ENCODE results near the gene TAF6L. TPM values are rescaled to one million over a fixed set of nuclear protein-coding genes. Genes with fewer than 3 reads are reported as not detected.

The TAF6L gene, protein sequence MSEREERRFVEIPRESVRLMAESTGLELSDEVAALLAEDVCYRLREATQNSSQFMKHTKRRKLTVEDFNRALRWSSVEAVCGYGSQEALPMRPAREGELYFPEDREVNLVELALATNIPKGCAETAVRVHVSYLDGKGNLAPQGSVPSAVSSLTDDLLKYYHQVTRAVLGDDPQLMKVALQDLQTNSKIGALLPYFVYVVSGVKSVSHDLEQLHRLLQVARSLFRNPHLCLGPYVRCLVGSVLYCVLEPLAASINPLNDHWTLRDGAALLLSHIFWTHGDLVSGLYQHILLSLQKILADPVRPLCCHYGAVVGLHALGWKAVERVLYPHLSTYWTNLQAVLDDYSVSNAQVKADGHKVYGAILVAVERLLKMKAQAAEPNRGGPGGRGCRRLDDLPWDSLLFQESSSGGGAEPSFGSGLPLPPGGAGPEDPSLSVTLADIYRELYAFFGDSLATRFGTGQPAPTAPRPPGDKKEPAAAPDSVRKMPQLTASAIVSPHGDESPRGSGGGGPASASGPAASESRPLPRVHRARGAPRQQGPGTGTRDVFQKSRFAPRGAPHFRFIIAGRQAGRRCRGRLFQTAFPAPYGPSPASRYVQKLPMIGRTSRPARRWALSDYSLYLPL
- total RNA-seq (2014; rRNA removed) = 40.2 and 43.9 TPM in 2 replicates
- Bru-seq, nascent RNA = percentile 56 among the genes with signal in this experiment
- BruChase-seq, experiment 1, labeled RNA remaining after a 6-hour chase = percentile 71 among the genes with signal in this experiment
- percentile 65 among the genes with signal in this experiment for BruChase-seq, experiment 2, labeled RNA remaining after a 2-hour chase
- long read RNA-seq, transcript TAF6L-201 (11 exons, 2,116 nt) = major isoform, 52 of 112 reads
- long read RNA-seq, partial matches to known transcripts = 16 of 112 reads
- long read RNA-seq, other reads (novel, unspliced or antisense) = 44 of 112 reads

DNA sequence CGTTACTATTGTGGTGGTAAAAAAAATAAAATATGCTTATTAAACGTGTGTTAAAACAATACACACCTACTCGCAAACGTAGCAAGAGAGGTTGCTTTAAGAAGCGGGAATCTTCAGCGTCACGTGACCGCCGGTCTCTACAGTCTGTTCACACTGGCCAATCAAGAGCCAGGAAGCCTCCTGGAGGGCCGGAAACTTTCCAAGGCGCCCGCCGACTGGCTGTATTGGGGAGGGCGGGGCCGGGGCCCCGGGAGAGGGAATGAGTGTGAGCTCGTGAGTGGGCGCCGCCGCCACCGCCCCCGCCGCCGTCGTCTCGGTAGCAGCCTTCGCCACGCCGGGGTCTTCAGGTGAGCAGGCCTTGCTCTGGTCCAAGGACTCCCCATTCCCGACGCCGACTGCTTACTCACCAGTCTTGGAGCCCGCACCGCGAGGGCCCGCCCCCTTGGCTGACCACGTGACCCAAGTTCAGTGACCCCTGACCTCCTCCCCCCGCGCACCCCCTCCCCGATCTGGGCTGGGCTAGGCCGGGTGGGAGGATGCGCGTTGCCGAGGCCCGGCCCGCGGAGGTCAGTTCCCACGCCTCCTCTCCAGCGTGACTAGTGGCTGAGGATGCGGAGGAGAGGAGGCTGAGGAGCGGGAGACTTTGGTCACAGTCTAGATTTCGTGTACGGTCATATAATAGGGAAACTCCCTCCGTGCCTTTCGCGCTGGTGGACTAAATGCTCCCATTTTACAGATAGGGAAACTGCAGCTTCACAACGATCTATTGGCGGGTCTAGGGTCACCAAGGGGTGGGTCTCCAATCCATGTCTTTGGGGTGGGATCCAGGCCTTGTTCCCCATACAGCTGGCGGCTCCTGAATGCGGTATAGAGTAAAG, at the start of gene TAF6L:
Gene TAF6L, plus strand, starts transcription at position 253 of the 878 bp plus-strand sequence. CDS start 4,388 bp downstream, outside the sequence.
- intact Hi-C loops (cut with micrococcal nuclease) = loop anchor here (2.0 kb wide), 1 partner anchor 43 kb away; the partner anchor contains the start of gene TTC9C
- POLR2A ChIA-PET (ENCODE audit: unreplicated experiment) = interaction anchor here (0.5 to 1.1 kb wide), 12 partner anchors 12 to 291 kb away, joined by 3 to 21 read pairs (median 4); partner anchors contain the start of genes HNRNPUL2 and ZBTB3
- H3K36me3 ChIP-seq (ENCODE audit: low read depth, low read length) = peaks cover 11% of the 10 kb centered on the region
- H4K20me1 ChIP-seq (ENCODE audit: low read length) = no peaks in the 10 kb centered on the region
- peak within 1 kb of the TSS; percentile 76 for H3K27ac ChIP-seq (ENCODE audit: low read length)
- BruUV-seq (replicated peaks) = TSS peak; percentile 65
- peaks cover 3% of the 10 kb centered on the region for H3F3A ChIP-seq (ENCODE audit: low read length, unreplicated experiment)
- no peaks in the 10 kb centered on the region for H3K9me2 ChIP-seq (replicated peaks; ENCODE audit: low read length)
- peaks cover 20% of the 10 kb centered on the region for H3K79me2 ChIP-seq (ENCODE audit: low read length)
- no peak for TF ChIP-seq EZH2 (IDR thresholded peaks at IDR 0.05; ENCODE audit: low read length, unreplicated experiment)
- TF ChIP-seq EZH2phosphoT487 (IDR thresholded peaks at IDR 0.05; ENCODE audit: borderline replicate concordance, low read length) = no peak
- TF ChIP-seq, protein P1, sequence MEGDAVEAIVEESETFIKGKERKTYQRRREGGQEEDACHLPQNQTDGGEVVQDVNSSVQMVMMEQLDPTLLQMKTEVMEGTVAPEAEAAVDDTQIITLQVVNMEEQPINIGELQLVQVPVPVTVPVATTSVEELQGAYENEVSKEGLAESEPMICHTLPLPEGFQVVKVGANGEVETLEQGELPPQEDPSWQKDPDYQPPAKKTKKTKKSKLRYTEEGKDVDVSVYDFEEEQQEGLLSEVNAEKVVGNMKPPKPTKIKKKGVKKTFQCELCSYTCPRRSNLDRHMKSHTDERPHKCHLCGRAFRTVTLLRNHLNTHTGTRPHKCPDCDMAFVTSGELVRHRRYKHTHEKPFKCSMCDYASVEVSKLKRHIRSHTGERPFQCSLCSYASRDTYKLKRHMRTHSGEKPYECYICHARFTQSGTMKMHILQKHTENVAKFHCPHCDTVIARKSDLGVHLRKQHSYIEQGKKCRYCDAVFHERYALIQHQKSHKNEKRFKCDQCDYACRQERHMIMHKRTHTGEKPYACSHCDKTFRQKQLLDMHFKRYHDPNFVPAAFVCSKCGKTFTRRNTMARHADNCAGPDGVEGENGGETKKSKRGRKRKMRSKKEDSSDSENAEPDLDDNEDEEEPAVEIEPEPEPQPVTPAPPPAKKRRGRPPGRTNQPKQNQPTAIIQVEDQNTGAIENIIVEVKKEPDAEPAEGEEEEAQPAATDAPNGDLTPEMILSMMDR (conservative IDR thresholded peaks at IDR 0.05; ENCODE audit: low read depth, low read length) = no peak
- H3K4me3 ChIP-seq (ENCODE audit: low read length) = peak within 1 kb of the TSS; percentile 74
- ATAC-seq (peak; percentile 92), DNase-seq (peak; percentile 99)
- peak within 1 kb of the TSS; percentile 80 for H2AFZ ChIP-seq (ENCODE audit: low read length)
- H3K27me3 ChIP-seq (ENCODE audit: low read length) = no peaks in the 10 kb centered on the region
- peaks cover 13% of the 10 kb centered on the region for H3K4me1 ChIP-seq (ENCODE audit: insufficient read depth, low read length)
- H3K4me2 ChIP-seq (ENCODE audit: low read length) = peak within 1 kb of the TSS; percentile 92
- CTCF ChIA-PET = interaction anchor here (0.5 to 1.5 kb wide), 8 partner anchors 10 to 149 kb away, joined by 3 to 12 read pairs (median 4); partner anchors contain the start of genes B3GAT3, POLR2G and ZBTB3
- H3K9me3 ChIP-seq (ENCODE audit: low read length) = no peaks in the 10 kb centered on the region
- peak within 1 kb of the TSS; percentile 72 for H3K9ac ChIP-seq (ENCODE audit: low read length)

DNA sequence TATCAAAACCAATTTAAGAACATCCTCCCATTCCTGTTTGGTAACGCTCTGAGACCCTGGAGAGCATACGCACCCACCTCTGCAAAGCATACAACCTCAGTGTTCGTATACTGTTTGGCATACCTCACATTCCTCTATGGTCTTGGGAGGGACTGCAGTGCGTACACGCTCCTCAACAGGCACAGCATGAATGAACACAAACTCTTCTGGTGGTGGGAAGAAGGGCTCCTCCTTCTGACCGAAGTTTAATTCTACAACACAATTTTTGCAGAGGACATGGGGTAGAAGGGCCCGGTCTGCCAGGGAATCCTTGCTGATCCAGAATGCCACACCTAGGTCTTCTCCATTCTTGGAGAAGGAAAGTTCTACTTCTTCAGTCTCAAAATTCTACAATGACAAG, 49.2 kb upstream of the TAF6L start:
- H3K9me3 ChIP-seq (ENCODE audit: low read length) = no peaks in the 10 kb centered on the region
- H4K20me1 ChIP-seq (ENCODE audit: low read length) = peaks cover 46% of the 10 kb centered on the region
- no peak overlapping the region for H3K4me3 ChIP-seq (ENCODE audit: low read length)
- no peaks in the 10 kb centered on the region for H3F3A ChIP-seq (ENCODE audit: low read length, unreplicated experiment)
- TF ChIP-seq, protein P1 (conservative IDR thresholded peaks at IDR 0.05; ENCODE audit: low read depth, low read length) = peak; percentile 51
- no peak for TF ChIP-seq EZH2 (IDR thresholded peaks at IDR 0.05; ENCODE audit: low read length, unreplicated experiment)
- H3K9ac ChIP-seq (ENCODE audit: low read length) = no peak overlapping the region
- DNase-seq = peak; percentile 40
- no peaks in the 10 kb centered on the region for H3K9me2 ChIP-seq (replicated peaks; ENCODE audit: low read length)
- H3K4me1 ChIP-seq (ENCODE audit: insufficient read depth, low read length) = peaks cover 9% of the 10 kb centered on the region
- H3K27me3 ChIP-seq (ENCODE audit: low read length) = no peaks in the 10 kb centered on the region
- POLR2A ChIA-PET (ENCODE audit: unreplicated experiment) = no interaction called here
- H3K4me2 ChIP-seq (ENCODE audit: low read length) = no peak overlapping the region
- H3K36me3 ChIP-seq (ENCODE audit: low read depth, low read length) = peaks cover 68% of the 10 kb centered on the region
- intact Hi-C loops (cut with micrococcal nuclease) = loop anchor here (10.0 kb wide), 1 partner anchor 1463 kb away; the partner anchor contains the start of gene STIP1
- H3K79me2 ChIP-seq (ENCODE audit: low read length) = peaks cover 82% of the 10 kb centered on the region
- CTCF ChIA-PET = no interaction called here
- ATAC-seq = peak; percentile 22; the same call in 1 of the 2 replicates
- TSS peak; percentile 34 for BruUV-seq (replicated peaks)
- H3K27ac ChIP-seq (ENCODE audit: low read length) = no peak overlapping the region
- no peak overlapping the region for H2AFZ ChIP-seq (ENCODE audit: low read length)
